ENCODE data around the gene STX10. TPM values are rescaled to one million over a fixed set of nuclear protein-coding genes. Genes with fewer than 3 reads are reported as not detected.

Gene STX10
- polyA plus RNA-seq, 1 of the 3 experiments (the other 2 are of a cell fraction): 163 TPM

- peaks cover 0 to 19% of the 10 kb centered on the region in 2 experiments for H3K36me3 ChIP-seq (replicated peaks in 1 of 2; ENCODE audit: control insufficient read depth in 1 of 2, insufficient read depth in 2 of 2, low read length in 1 of 2)
- peaks cover 4 to 20% of the 10 kb centered on the region in 2 experiments; a peak in 1 of 4 replicates for H3K4me1 ChIP-seq (ENCODE audit: control insufficient read depth in 1 of 2, insufficient read depth in 2 of 2, low read depth in 1 of 2, low read length in 1 of 2)
- H3K27ac ChIP-seq (ENCODE audit: low read depth in 2 of 2, low read length in 1 of 2): peak overlapping the region; percentile 47 to 99
- DNase-seq: peak; percentile 61
- TF ChIP-seq POLR2AphosphoS5 (IDR thresholded peaks at IDR 0.05; ENCODE audit: low read depth, low read length) (0 out of 2 replicates have a peak, but pooled peaks have one; percentile 34), FOXM1 (IDR thresholded peaks at IDR 0.05; ENCODE audit: low read depth) (no peak), GABPA (IDR thresholded peaks at IDR 0.05; ENCODE audit: low read depth) (no peak), TCF12 (IDR thresholded peaks at IDR 0.05) (no peak), MXI1 (IDR thresholded peaks at IDR 0.05; ENCODE audit: low read depth, low read length) (peak; percentile 14; the same call in 1 of the 2 replicates), USF1 (IDR thresholded peaks at IDR 0.05; ENCODE audit: borderline replicate concordance, low read depth) (peak; percentile 29; the same call in 1 of the 2 replicates), ELF1 (IDR thresholded peaks at IDR 0.05) (0 out of 2 replicates have a peak, but pooled peaks have one; percentile 14), FOSL2 (IDR thresholded peaks at IDR 0.05; ENCODE audit: borderline replicate concordance, low read depth) (0 out of 2 replicates have a peak, but pooled peaks have one; percentile 4)
- TF ChIP-seq, protein P1, sequence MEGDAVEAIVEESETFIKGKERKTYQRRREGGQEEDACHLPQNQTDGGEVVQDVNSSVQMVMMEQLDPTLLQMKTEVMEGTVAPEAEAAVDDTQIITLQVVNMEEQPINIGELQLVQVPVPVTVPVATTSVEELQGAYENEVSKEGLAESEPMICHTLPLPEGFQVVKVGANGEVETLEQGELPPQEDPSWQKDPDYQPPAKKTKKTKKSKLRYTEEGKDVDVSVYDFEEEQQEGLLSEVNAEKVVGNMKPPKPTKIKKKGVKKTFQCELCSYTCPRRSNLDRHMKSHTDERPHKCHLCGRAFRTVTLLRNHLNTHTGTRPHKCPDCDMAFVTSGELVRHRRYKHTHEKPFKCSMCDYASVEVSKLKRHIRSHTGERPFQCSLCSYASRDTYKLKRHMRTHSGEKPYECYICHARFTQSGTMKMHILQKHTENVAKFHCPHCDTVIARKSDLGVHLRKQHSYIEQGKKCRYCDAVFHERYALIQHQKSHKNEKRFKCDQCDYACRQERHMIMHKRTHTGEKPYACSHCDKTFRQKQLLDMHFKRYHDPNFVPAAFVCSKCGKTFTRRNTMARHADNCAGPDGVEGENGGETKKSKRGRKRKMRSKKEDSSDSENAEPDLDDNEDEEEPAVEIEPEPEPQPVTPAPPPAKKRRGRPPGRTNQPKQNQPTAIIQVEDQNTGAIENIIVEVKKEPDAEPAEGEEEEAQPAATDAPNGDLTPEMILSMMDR (IDR thresholded peaks at IDR 0.05): peak; percentile 37; the same call in 1 of the 2 replicates
- TF ChIP-seq, protein P2, sequence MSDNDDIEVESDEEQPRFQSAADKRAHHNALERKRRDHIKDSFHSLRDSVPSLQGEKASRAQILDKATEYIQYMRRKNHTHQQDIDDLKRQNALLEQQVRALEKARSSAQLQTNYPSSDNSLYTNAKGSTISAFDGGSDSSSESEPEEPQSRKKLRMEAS (IDR thresholded peaks at IDR 0.05; ENCODE audit: low read depth): 0 out of 2 replicates have a peak, but pooled peaks have one; percentile 12
- no peaks in the 10 kb centered on the region for H3K27me3 ChIP-seq (ENCODE audit: insufficient read depth)
- 9% methylated on average over 24 of the region's 24 CpGs for WGBS (ENCODE audit: low lambda C conversion rate)
- H3K4me2 ChIP-seq: peak overlapping the region; percentile 98
- no peak overlapping the region for H2AFZ ChIP-seq (ENCODE audit: low read depth)
- H3F3A ChIP-seq (replicated peaks; ENCODE audit: insufficient read depth): peaks cover 47% of the 10 kb centered on the region
- peak overlapping the region; percentile 76 to 90 for H3K4me3 ChIP-seq (ENCODE audit: low read depth in 2 of 2, low read length in 1 of 2)
- ChIA-PET CTCF (interaction anchor here (1.1 to 2.2 kb wide), 6 partner anchors 9 to 190 kb away, joined by 3 to 9 read pairs (median 6); no protein-coding TSS in a partner anchor), POLR2A (interaction anchor here (0.7 to 2.8 kb wide), 4 partner anchors 9 to 190 kb away, joined by 3 to 24 read pairs (median 4); no protein-coding TSS in a partner anchor)
- peak overlapping the region; percentile 93 for H3K9ac ChIP-seq
- peaks cover 44% of the 10 kb centered on the region for H3K79me2 ChIP-seq (ENCODE audit: insufficient read depth)
- H3K9me3 ChIP-seq: no peaks in the 10 kb centered on the region
- H4K20me1 ChIP-seq (ENCODE audit: insufficient read depth): peaks cover 25% of the 10 kb centered on the region
- H3K9me2 ChIP-seq: no peaks in the 10 kb centered on the region
These were observed 4.8 kb upstream of the STX10 start for GRCh38 chr19:13154911-13155471.

- H3F3A ChIP-seq (replicated peaks; ENCODE audit: insufficient read depth): peaks cover 40% of the 10 kb centered on the region
- H3K79me2 ChIP-seq (ENCODE audit: insufficient read depth): peaks cover 48% of the 10 kb centered on the region
- H3K27ac ChIP-seq (ENCODE audit: low read depth in 2 of 2, low read length in 1 of 2): peak overlapping the region; percentile 98 to 99
- peaks cover 0 to 19% of the 10 kb centered on the region in 2 experiments for H3K36me3 ChIP-seq (replicated peaks in 1 of 2; ENCODE audit: control insufficient read depth in 1 of 2, insufficient read depth in 2 of 2, low read length in 1 of 2)
- CTCF ChIA-PET: interaction anchor here (1.7 to 2.2 kb wide), 3 partner anchors 10 to 189 kb away, joined by 6 to 9 read pairs (median 7); no protein-coding TSS in a partner anchor
- H3K27me3 ChIP-seq (ENCODE audit: insufficient read depth): no peaks in the 10 kb centered on the region
- H4K20me1 ChIP-seq (ENCODE audit: insufficient read depth): peaks cover 25% of the 10 kb centered on the region
- peak overlapping the region; percentile 93 for H3K9ac ChIP-seq
- H3K9me3 ChIP-seq: no peaks in the 10 kb centered on the region
- DNase-seq: peak; percentile 57
- no peaks in the 10 kb centered on the region for H3K9me2 ChIP-seq
- WGBS (ENCODE audit: low lambda C conversion rate): under 1% methylated on average over 16 of the region's 21 CpGs
- POLR2A ChIA-PET: interaction anchor here (1.0 to 2.8 kb wide), 2 partner anchors 10 to 189 kb away, joined by 5 to 24 read pairs; no protein-coding TSS in a partner anchor
- peaks cover 4 to 20% of the 10 kb centered on the region in 2 experiments; a peak in 1 of 4 replicates for H3K4me1 ChIP-seq (ENCODE audit: control insufficient read depth in 1 of 2, insufficient read depth in 2 of 2, low read depth in 1 of 2, low read length in 1 of 2)
- H2AFZ ChIP-seq (ENCODE audit: low read depth): no peak overlapping the region
- peak overlapping the region; percentile 76 to 90 for H3K4me3 ChIP-seq (ENCODE audit: low read depth in 2 of 2, low read length in 1 of 2)
- peak overlapping the region; percentile 98 for H3K4me2 ChIP-seq
- TF ChIP-seq POLR2AphosphoS5 (IDR thresholded peaks at IDR 0.05; ENCODE audit: low read depth, low read length): peak; percentile 7; the same call in 1 of the 2 replicates
- TF ChIP-seq CHD2 (IDR thresholded peaks at IDR 0.05; ENCODE audit: low read length, partially characterized antibody): peak; percentile 71
- peak; percentile 77 for TF ChIP-seq TEAD4 (IDR thresholded peaks at IDR 0.05; ENCODE audit: borderline replicate concordance, insufficient read depth)
- TF ChIP-seq EP300 (IDR thresholded peaks at IDR 0.05; ENCODE audit: borderline replicate concordance in 1 of 2, low read depth in 1 of 2, low read length in 1 of 2): peak in 1 of 2 experiments; percentile 46; a peak in 1 of 4 replicates
- TF ChIP-seq, protein P3, sequence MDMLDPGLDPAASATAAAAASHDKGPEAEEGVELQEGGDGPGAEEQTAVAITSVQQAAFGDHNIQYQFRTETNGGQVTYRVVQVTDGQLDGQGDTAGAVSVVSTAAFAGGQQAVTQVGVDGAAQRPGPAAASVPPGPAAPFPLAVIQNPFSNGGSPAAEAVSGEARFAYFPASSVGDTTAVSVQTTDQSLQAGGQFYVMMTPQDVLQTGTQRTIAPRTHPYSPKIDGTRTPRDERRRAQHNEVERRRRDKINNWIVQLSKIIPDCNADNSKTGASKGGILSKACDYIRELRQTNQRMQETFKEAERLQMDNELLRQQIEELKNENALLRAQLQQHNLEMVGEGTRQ (IDR thresholded peaks at IDR 0.05; ENCODE audit: borderline replicate concordance, low read depth, low read length): no peak
- 0 out of 2 replicates have a peak, but pooled peaks have one; percentile 5 for TF ChIP-seq ELF1 (IDR thresholded peaks at IDR 0.05)
- TF ChIP-seq GABPA (IDR thresholded peaks at IDR 0.05; ENCODE audit: low read depth): peak; percentile 45
- TF ChIP-seq, protein P4, sequence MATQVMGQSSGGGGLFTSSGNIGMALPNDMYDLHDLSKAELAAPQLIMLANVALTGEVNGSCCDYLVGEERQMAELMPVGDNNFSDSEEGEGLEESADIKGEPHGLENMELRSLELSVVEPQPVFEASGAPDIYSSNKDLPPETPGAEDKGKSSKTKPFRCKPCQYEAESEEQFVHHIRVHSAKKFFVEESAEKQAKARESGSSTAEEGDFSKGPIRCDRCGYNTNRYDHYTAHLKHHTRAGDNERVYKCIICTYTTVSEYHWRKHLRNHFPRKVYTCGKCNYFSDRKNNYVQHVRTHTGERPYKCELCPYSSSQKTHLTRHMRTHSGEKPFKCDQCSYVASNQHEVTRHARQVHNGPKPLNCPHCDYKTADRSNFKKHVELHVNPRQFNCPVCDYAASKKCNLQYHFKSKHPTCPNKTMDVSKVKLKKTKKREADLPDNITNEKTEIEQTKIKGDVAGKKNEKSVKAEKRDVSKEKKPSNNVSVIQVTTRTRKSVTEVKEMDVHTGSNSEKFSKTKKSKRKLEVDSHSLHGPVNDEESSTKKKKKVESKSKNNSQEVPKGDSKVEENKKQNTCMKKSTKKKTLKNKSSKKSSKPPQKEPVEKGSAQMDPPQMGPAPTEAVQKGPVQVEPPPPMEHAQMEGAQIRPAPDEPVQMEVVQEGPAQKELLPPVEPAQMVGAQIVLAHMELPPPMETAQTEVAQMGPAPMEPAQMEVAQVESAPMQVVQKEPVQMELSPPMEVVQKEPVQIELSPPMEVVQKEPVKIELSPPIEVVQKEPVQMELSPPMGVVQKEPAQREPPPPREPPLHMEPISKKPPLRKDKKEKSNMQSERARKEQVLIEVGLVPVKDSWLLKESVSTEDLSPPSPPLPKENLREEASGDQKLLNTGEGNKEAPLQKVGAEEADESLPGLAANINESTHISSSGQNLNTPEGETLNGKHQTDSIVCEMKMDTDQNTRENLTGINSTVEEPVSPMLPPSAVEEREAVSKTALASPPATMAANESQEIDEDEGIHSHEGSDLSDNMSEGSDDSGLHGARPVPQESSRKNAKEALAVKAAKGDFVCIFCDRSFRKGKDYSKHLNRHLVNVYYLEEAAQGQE (IDR thresholded peaks at IDR 0.05; ENCODE audit: low read depth, low read length): peak; percentile 20; the same call in 1 of the 2 replicates
These were observed 4.1 kb upstream of the STX10 start for GRCh38 chr19:13154241-13154778.
